Activated CD8-positive, alpha-beta T cell treated with anti-CD3 and anti-CD28 coated beads for 36 hours (primary cell): ENCODE data around the gene DNAH1. TPM values are rescaled to one million over a fixed set of nuclear protein-coding genes. Genes with fewer than 3 reads are reported as not detected.

Experiments
- ATAC-seq: fragments of 200-7000 bp; cut with Tn5 transposase; one replicate; pipeline ENCODE4 v1.10.0; 2021; ENCODE audit warnings: mild to moderate bottlenecking, moderate library complexity
- CTCF ChIA-PET: fragments of 350-600 bp; sonication (Branson Sonifier 250); formaldehyde crosslinking; loops from one replicate; lab custom pipeline; 2021; ENCODE audit warnings: antibody characterized with exemption; lab: Charles Lee
- POLR2A ChIA-PET: fragments of 350-600 bp; sonication (Branson Sonifier 250); formaldehyde crosslinking; loops from one replicate; lab custom pipeline; 2021; ENCODE audit warnings: antibody characterized with exemption; lab: Charles Lee
- DNase-seq: peaks from one replicate; pipeline ENCODE4 v3.0.0-alpha.2; 2020
- H3K27ac Mint-ChIP-seq: one replicate; pipeline ENCODE4 v1.8.0; 2021; ENCODE audit warnings: mild to moderate bottlenecking, mixed read lengths
- H3K27me3 Mint-ChIP-seq: one replicate; pipeline ENCODE4 v1.8.0; 2021; ENCODE audit warnings: mixed read lengths
- H3K36me3 Mint-ChIP-seq: one replicate; pipeline ENCODE4 v1.8.0; 2021; ENCODE audit warnings: low read depth, mixed read lengths
- H3K4me1 Mint-ChIP-seq: one replicate; pipeline ENCODE4 v1.8.0; 2021; ENCODE audit warnings: low read depth, mixed read lengths
- H3K4me3 Mint-ChIP-seq: one replicate; pipeline ENCODE4 v1.8.0; 2021; ENCODE audit warnings: mild to moderate bottlenecking, moderate library complexity, mixed read lengths
- H3K9me3 Mint-ChIP-seq: one replicate; pipeline ENCODE4 v1.8.0; 2021; ENCODE audit warnings: mixed read lengths
- CTCF ChIP-seq: fragments of 200-600 bp; IDR thresholded peaks from one replicate; pipeline ENCODE4 v1.8.0; 2022; ENCODE audit warnings: antibody characterized with exemption, mild to moderate bottlenecking
- intact Hi-C: fragments of 100-400 bp; cut with micrococcal nuclease; formaldehyde crosslinking; loops from one replicate; pipeline ENCODE4 v1.10.0; 2022
- total RNA-seq, 2 experiments: library from RNA; stranded (reverse); gene quantifications; one replicate each; pipeline ENCODE4 v1.2.3, GENCODE V29; 2021

The DNAH1 gene
- total RNA-seq, 2 experiments from 2014 or later, result 9.2 to 10.2 TPM

- Mint-ChIP-seq H3K36me3 (peaks cover 15% of the 10 kb centered on the region), H3K4me1 (peaks cover 26% of the 10 kb centered on the region), H3K27me3 (no peaks in the 10 kb centered on the region), H3K4me3 (no peak overlapping the region), H3K9me3 (no peaks in the 10 kb centered on the region), H3K27ac (no peak overlapping the region)
- no peak for TF ChIP-seq CTCF
- CTCF ChIA-PET, result interaction anchor here (0.7 to 18.7 kb wide), 12 partner anchors 8 to 70 kb away, joined by 3 to 264 read pairs (median 5); no protein-coding TSS in a partner anchor
- intact Hi-C loops, result loop anchor here (2.0 to 5.0 kb wide), 2 partner anchors 49 to 157 kb away; partner anchors contain the start of gene SEMA3G
- POLR2A ChIA-PET, result interaction anchor here (0.9 to 31.0 kb wide), 3 partner anchors 12 to 56 kb away, joined by 3 to 949 read pairs (median 42); partner anchors contain the start of genes PPM1M, TLR9, TWF2 and WDR82
- no peak for ATAC-seq
- DNase-seq, result no peak
These were observed 26.1 kb upstream of the DNAH1 start for GRCh38 chr3:52289747-52290595.

- no peak for ATAC-seq
- Mint-ChIP-seq H3K27ac (no peak overlapping the region), H3K4me3 (no peak overlapping the region), H3K36me3 (peaks cover 13% of the 10 kb centered on the region), H3K4me1 (peaks cover 22% of the 10 kb centered on the region), H3K9me3 (no peaks in the 10 kb centered on the region), H3K27me3 (no peaks in the 10 kb centered on the region)
- POLR2A ChIA-PET, result interaction anchor here (0.8 to 31.0 kb wide), 4 partner anchors 9 to 56 kb away, joined by 3 to 949 read pairs (median 22); partner anchors contain the start of genes PPM1M, TLR9, TWF2 and WDR82
- DNase-seq, result no peak
- no peak for TF ChIP-seq CTCF
- intact Hi-C loops, result loop anchor here (5.0 kb wide), 1 partner anchor 156 kb away; the partner anchor contains the start of gene SEMA3G
- CTCF ChIA-PET, result interaction anchor here (0.6 to 18.7 kb wide), 13 partner anchors 10 to 71 kb away, joined by 3 to 264 read pairs (median 4); no protein-coding TSS in a partner anchor
These were observed 25.3 kb upstream of the DNAH1 start for GRCh38 chr3:52290596-52291507.

- H3K4me3 Mint-ChIP-seq, result no peak overlapping the region
- DNase-seq, result peak; percentile 63
- TF ChIP-seq CTCF, result peak; percentile 78
- CTCF ChIA-PET, result interaction anchor here (0.6 to 18.7 kb wide), 12 partner anchors 9 to 154 kb away, joined by 3 to 264 read pairs (median 4); no protein-coding TSS in a partner anchor
- H3K36me3 Mint-ChIP-seq, result peaks cover 13% of the 10 kb centered on the region
- H3K4me1 Mint-ChIP-seq, result peaks cover 22% of the 10 kb centered on the region
- POLR2A ChIA-PET, result interaction anchor here (0.8 to 31.0 kb wide), 3 partner anchors 9 to 57 kb away, joined by 3 to 949 read pairs (median 3); partner anchors contain the start of genes PPM1M, TLR9 and TWF2
- ATAC-seq, result peak; percentile 28
- no peaks in the 10 kb centered on the region for H3K27me3 Mint-ChIP-seq
- H3K9me3 Mint-ChIP-seq, result no peaks in the 10 kb centered on the region
- intact Hi-C loops, result loop anchor here (5.0 kb wide), 1 partner anchor 156 kb away; the partner anchor contains the start of gene SEMA3G
- H3K27ac Mint-ChIP-seq, result no peak overlapping the region
These were observed 24.5 kb upstream of the DNAH1 start for GRCh38 chr3:52291508-52292181.

- ChIA-PET POLR2A (interaction anchor here (0.8 to 31.0 kb wide), 2 partner anchors 12 to 58 kb away, joined by 3 to 949 read pairs; partner anchors contain the start of genes PPM1M, TLR9 and TWF2), CTCF (interaction anchor here (0.6 to 18.7 kb wide), 9 partner anchors 8 to 154 kb away, joined by 3 to 264 read pairs (median 5); no protein-coding TSS in a partner anchor)
- no peaks in the 10 kb centered on the region for H3K9me3 Mint-ChIP-seq
- peaks cover 17% of the 10 kb centered on the region for H3K4me1 Mint-ChIP-seq
- H3K27me3 Mint-ChIP-seq, result no peaks in the 10 kb centered on the region
- no peak overlapping the region for H3K27ac Mint-ChIP-seq
- intact Hi-C loops, result loop anchor here (5.0 kb wide), 1 partner anchor 155 kb away; the partner anchor contains the start of gene SEMA3G
- no peak overlapping the region for H3K4me3 Mint-ChIP-seq
- ATAC-seq (no peak), DNase-seq (no peak)
- TF ChIP-seq CTCF, result no peak
- H3K36me3 Mint-ChIP-seq, result peaks cover 9% of the 10 kb centered on the region
These were observed 23.7 kb upstream of the DNAH1 start for GRCh38 chr3:52292247-52293065.
